ENCODE data around the gene CCNJL.
"Not testable (repeated sequence)": the region's sequence is repeated elsewhere in the genome, so short reads cannot be mapped to it uniquely, and the experiment has no call there.

Gene CCNJL

DNA sequence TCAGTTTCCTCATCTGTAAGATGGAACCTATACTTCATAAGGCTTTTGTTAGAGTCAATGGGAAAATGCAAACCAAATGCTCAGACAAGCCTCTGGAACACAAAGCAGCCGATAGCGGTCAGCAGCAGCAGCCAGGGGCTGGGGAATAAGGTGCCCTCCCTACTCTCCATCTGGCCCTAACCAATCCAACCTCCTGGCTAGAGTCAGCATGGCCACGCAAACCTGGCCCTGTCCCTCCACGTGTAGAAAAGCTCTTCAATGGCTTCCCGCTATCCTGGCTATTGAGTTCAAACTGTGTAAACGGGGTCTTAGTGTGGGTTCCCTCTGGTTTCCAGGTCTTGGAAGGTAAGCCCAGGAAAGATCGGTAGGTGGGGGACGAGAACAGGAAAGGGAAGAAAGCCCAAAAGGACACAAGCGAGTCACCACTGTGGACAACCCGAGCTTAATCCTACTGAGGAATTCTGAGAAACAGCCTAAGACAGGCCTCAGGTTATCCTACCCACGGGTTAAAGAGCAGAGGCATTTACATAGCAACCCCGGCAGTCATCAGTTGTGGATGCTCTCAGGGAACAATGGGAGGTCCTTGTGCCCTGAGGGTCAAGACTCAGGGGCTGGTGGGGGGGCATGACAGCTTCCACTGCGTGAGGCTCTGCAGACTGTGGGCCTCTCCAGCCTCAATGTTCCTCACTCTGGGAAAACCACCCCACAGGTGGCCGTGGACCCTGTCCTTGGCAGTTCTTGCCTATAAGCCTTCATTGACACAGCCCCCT lies 52.2 kb downstream of the CCNJL start:
- DNase-seq, result no peak

DNA sequence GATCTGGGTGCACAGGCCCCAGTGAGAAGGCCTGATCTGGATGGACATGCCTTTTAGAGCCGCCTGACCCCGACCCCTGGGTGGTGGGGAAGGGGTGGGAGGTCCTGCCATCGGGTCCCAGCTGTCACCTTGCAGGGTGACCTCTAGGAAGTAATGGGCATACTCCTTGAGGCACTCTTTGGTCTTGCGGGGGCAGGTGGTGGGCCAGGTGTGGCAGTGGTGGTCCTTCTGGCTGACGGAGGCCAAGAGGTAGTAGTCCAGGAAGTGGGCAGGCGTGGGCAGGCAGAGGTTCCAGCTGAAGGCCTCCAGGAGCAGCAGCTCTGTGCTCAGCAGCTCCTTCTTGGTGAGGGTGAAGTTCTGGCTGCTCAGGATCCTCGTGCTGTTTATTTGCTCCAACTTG lies 53.0 kb downstream of the CCNJL start:
- DNase-seq, result no peak

DNA sequence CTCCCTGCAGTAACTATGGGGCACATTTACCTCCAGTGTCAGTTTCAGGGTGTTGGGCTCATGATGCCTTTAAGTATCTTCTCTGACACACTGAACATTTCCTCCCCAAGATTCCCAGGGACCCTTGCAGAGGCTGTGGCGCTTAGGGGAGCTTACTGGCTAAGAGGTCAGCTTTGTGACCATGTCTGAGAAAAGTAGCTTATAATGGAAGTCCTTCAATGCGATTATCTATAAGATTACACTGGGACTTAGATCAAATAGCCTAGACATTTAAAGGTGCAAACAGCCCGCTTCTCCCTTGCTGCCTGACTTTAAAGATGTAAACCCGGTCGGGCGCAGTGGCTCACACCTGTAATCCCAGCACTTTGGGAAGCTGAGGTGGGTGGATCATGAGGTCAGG lies 57.7 kb downstream of the CCNJL start:
- no peak for DNase-seq

DNA sequence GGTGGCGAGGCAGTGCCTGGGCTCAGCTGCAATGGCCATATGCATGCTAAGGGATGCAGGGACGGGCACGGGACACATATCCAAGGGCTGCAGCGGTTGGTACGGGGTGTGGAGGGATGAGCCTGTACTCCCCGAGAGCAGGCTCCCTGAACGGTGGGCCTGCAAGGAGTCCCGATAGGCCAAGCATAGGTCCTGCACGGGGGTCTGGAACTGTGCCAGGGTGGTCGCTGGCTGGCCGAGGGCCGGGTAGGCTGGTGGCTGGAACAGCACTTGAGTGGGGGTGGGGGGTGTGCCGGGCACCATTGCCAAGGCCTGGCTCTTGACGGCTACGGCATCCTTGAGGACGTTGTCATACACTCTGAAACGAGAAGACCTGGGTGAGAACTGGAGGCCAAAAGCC lies 58.9 kb downstream of the CCNJL start:
- no peak for DNase-seq

DNA sequence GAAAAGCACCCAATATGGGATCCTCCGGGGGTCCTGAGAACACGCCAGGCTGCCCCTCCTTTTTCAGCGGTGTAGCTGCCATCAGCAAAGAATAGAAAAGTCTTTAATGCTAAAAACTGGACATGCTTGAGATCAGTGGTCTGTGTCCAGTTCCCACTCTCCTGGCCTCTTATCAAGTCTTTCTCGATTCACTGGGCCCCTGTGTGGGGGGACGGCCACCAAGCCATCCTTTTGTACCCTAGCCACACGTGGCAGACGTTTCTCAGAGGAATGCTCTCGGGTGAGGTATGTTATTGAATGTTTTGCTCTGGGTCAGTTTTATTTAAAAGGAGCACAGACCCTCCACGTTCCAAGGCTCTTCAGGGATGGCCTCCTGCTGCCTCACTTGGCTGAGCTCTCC lies 59.4 kb downstream of the CCNJL start:
- DNase-seq, result no peak

DNA sequence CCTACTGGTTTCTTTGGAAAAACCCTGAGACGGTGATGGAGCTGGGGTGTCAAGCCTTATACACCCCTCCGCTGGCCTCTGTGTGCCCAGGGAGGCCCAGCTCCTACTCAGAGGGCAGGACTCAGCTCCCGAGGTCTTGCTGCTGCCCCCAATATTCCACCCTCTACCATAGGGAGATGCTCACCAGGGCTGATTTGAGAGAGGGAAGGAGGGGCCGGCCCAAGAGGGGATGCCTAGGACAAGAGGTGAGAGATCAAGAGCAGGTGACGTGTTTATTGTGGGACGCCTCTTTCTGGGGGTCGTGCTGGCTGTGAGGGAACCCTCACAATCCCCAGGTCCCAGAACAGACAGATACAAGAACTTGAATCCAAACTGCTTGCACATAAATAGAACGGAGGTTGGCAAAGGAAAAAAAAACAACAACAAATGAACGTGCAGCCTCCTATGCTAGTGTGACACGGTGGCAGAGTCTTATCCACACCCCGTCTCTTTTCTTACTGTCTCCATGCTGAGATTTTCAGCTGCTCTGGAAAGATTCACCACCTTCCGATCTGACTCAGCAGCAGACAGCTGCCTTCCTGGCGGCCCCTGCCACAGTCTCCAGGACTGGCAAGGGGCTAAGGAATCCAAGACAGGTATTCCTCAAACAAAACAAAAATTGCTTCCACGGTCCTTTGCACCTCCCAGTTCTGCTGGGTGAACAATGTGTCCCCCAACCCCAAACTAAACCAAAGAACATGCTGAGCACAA lies 60.8 kb downstream of the CCNJL start:
- DNase-seq, result no peak

DNA sequence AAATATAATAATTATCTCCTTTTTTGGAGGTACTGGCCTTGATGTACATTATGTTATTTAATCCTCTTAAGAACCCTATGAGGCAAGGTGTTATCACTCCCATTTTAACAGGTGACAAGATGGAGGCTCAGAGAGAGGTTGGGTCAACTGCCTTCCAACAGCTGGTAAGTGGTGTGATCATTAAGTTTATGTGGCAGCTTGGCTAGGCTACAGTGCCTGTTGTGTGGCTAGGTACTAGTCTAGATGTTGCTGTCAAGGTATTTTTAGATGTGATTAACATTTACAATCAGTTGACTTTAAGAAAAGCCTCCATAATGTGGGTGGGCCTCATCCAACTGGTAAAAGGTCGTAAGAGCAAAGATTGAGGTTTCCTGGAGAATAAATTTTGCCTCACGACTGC lies 61.5 kb downstream of the CCNJL start:
- DNase-seq, result no peak

DNA sequence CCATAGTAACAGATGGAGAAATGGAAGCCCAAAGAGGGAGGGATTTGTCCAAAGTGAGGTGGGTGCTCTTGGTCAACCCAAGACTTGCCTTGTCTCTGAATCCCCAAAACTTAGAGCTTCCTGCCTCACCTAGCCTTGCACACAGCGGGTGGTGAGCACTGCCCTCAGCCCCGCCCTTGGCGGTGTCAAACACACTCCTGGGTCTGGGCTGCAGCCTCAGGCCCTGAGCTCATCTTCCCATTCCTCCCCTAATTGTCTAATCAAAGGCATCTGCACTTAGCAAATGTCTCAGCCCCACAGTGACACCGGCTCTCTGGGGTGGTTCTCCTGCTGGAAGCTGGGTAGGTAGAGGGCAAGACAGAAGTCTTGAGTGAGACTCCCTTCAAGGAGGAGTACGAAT lies 62.1 kb downstream of the CCNJL start:
- DNase-seq, result no peak

DNA sequence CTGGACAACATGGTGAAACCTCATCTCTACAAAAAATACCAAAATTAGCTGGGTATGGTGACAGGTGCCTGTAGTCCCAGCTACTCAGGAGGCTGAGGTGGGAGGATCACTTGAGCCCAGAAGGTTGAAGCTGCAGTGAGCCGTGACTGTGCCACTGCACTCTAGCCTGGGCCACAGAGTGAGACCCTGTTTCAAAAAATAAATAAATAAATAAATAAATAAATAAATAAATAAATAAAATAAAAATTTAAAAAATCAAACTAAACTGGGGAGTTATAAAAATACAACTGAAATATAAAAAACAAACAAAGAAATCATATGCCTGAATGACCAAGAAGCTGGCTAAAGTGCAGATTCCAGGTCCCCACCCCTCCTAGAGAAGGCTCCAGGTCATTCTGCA lies 62.8 kb downstream of the CCNJL start:
- not testable (repeated sequence) for DNase-seq

DNA sequence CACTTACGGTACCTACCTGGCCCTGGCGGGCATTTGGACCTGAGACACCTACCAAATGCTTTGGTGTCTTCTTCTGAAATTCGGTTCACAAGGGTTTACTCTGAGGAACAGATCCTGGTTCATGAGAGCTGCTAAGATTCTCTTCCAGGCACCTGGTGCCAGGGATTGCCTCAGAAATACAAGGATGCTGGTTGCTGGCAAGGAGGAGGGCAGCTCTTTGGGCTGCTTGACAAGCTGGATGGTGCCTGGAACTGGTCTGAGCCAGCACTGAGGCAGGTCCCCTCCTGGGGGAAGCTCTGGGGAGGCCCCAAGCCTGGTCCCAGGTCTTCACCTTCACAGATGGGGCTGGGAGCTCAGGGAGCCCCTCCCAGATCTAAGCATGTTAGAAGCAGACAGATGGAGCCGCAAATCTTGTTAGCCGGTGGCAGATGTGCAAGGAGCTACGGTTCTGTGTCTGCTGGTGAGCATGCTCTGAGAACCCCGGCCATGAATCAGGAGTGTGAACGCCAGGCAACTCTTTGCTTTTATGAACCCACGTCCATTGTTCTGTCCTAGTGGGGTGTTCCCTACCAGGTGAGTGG lies 66.8 kb downstream of the CCNJL start:
- DNase-seq, result no peak

DNA sequence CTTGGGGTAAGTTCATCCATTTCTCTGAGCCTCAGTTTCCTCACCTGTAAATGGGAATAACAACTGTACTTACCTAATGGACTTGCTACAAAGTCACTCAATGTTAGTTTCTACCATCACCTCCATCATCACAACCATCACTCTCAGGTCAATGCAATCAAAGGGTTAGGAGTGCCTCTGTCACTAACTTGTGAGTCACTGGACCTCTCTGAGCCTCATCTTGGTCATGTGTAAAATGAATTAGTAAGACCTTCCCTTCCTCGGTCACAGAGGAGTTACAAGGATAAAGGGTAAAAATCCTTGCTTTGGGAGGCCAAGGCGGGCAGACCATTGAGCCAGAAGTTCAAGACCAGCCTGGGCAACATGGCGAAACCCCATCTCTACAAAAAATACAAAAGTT lies 70.2 kb downstream of the CCNJL start:
- no peak for DNase-seq

DNA sequence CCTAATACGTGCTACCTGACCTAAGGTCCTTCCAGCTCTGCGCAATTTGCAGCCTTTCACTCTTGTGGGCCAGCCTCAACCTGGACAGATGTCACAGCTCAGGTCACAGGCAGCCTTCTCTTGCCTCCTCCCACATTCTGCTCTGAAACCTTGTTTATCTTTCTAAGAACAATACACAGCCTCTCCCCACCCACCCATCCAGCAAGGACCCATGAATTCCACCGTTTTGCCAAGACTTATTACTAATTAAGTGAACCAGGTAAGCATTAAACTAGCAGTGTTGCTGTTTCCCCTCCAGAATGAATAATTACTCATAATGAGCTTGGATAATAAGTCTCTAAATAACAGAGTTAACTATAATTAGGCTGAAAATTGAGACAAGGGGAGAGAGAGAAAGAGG lies 72.0 kb downstream of the CCNJL start:
- no peak for DNase-seq

DNA sequence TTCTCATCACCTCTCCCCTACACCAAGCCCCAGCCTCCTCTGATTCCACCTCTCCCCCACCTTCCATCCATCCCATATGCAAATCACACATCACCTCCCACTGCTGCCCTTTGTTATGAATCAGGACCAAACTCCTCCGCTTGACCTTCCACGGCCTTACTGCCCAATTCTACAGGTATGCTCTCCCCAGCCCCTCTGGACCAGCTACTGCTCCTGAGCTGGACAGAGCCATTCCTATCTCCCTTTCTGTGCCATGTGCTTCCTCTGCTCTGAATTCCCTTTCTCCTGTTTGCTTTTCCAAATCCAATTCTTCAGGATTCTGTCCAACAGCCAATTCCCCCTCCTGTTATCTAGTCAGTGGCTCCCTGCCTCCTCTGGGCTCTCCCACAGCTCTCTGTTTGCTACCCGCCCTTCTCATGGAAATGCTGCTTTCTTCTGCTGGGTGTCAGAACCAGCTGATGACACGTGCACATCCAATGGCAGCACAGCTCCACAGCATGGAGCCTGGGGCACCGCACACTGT lies 74.7 kb downstream of the CCNJL start:
- no peak for DNase-seq

DNA sequence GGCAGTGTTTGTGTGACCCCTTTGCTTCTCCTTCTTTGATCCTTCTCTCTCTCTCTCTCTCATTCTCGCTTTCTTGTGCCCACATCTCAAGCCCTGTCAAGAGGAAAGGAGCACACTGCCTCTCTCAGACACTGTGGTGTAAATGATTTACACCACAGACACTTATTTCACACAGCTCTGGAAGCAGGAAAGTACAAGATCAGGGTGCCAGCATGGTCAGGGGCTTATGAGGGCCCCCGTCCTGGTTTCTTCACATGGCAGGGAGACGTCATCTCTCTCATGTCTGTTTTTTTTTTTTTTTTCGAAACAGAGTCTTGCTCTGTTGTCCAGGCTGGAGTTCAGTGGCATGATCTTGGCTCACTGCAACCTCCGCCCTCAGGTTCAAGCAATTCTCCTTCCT lies 76.6 kb downstream of the CCNJL start:
- no peak for DNase-seq

DNA sequence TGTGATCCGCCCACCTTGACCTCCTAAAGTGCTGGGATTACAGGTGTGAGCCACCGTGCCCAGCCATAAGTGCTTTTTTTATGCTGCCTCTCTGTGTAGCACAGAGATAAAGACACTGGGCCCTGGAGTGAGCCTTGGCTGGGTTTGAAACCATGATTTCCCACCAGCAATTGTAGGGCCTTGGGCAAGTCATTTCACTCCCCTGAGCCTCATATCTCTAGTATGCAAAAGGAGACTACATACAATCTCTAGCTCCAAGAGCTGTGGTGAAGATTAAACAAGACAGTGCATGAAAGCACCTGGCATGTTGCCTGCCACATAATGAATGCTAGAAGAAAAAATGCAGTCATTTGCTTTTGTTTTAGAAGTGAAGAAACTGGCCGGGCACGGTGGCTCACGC lies 79.1 kb downstream of the CCNJL start:
- no peak for DNase-seq

DNA sequence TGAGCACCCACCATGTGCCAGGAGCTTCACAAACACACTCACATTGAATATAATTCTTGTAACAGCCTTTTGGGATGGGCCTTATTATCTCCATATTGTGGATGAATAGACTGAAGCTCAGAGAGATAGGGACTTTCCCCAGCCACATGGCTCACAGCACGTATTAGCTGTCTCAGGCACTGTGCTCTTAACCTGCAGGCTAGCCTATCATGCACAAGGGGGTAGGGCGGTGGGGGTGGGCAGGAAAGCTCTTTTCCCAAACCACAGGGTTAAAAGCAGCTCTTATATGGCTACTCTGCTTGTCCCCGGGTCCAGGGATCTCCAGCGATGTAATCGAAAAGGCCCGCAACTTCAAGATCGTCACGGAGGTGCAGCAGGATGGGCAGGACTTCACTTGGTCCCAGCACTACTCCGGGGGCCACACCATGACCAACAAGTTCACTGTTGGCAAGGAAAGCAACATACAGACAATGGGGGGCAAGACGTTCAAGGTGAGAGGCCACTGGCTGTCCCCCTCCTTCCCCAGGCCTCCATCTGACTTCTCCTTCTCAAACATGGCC lies 80.5 kb downstream of the CCNJL start:
- no peak for DNase-seq

DNA sequence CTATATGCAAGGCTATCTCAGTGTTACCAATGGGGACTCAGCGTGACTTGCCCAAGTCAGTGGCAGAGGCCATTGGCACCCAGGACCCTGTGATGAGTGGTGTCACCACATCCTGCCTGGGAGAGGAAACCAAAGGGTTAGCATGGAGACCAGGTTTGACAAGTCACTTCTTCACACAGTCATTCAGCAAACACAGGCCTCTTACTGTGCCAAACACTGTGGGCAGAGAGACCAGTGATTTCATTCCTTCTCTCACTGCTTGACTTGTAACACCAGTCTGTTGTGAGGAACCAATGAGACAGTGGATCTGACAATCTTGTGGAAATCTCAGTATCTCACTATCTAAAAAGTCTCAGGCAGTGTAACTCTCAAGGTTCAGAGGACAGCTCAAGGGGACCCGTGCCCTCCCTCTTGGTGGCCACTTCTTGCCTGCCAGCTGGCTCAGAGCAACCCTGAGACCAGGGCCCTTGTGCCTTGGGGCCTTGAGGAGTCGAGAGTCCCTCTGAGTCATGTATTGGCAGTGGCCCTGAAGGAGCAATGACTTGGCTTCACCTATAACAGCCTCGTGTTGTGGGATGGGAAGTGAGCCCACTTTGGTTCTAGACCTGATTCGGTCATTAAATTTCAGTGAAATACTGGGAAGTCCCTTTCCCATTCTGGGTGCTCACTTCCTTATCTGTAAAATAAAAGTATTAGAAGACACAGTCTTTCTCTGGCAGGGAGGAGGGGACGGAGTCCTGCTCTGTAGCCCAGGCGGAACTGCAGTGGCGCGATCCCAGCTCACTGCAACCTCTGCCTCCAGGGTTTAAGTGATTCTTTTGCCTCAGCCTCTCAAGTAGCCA lies 81.5 kb downstream of the CCNJL start:
- no peak for DNase-seq

DNA sequence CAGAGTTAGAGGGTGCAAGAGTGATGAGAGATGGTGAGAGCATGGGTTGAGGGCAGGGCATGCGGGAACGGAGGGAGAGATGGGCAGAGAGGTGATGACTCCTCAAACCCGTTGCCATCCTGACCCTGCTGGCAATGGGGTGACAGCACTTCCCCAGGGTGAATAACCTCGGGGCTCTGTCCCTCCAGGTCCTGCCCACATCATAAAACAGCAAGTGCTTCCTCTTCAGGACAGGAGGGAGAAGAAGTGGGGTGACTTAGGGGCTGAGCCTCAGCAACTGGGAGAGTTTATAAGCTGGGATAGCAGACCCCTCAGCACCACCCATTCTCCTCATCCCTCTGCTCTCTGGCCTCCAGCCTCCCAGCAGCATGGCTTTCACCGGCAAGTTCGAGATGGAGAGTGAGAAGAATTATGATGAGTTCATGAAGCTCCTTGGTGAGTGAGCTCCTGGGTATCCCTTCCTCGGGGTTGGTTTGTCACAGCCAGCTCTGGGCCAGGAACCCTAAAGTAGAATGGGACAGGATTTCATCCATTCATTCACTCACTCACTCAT lies 83.1 kb downstream of the CCNJL start, which contains the start of gene FABP6:
Gene FABP6 (plus strand): TSS at position 317 of the 553 bp plus-strand sequence. CDS start 52 bp downstream, at position 369.
- DNase-seq, result no peak

DNA sequence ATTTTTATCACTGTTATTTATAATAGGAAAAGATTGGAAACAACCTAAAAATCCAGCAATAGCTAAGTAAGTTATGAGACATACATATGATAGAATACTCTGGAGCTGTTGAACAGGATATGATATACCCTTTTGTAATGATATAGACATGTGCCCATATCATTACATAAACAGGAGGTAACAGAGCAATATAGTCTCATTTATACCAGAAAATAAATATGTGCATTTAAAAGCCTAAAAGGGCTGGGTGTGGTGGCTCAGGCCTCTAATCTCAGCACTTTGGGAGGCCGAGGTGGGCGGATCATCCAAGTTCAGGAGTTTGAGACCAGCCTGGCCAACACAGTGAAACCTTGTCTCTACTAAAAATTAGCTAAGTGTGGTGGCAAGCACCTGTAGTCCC lies 85.4 kb downstream of the CCNJL start:
- no peak for DNase-seq

DNA sequence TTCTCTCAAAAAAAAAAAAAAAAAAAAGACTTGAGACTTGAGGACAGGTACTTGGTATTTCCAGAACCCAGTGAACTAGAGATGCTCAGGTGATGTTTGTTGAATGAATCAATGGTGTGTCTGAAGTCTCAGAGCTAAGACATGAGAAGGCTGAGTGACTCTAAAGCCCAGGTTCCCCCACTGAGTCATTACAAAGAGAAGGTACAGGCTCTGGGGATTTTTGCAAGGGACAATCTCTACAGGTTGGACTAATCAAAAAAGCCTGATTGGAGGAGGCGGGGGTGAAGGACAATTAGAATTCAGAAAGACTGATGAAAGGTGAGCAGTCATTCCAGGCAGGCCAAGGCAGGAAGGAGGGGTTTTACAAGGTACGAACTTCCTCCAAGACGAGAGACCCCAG lies 91.3 kb downstream of the CCNJL start:
- DNase-seq, result no peak

DNA sequence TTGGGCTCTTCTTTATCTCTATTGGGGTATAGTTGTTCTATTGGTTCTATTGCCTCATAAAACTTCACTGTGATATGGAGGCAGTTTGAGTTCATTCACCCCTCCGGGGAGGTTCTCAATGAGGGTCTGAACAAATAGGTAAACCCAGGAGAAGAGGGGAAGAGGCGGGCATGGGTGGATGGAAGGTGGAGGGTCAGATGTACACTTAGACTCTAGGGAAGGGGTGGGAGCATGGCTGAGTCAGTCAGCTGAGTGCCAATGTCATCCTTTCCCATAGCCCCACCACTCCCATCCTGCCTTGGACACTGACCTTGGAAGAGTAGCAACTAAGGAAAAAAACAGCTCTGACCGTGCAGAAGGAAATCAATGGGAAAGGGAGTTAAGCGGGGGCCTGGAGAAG lies 93.0 kb downstream of the CCNJL start:
- DNase-seq, result no peak

DNA sequence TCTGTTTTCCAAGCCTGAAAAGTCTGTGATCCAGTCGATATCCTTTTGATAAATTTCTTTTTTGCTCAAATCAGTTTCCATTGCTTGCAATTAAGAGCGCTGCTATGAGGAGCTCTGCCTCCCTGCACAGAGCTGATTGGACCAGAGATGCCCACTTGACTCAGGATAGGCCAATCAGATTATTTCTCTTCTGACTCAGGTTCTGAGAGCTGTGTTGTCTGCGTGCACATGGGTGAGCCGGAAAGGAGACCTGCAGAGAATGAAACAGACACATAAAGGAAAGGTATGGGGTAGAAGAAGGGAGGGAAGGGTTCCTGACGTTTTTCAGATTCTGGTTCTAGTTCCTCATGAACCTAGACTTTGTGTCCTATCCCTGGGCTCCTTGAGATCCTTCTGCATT lies 98.8 kb downstream of the CCNJL start:
- no peak for DNase-seq

Data from stimulated activated CD4-positive, alpha-beta T cell treated with anti-CD3 and anti-CD28 coated beads, Interleukin-2, amount 100 ng/mL, for 48 hours (primary cell).